ENCODE measurements around the gene ZRSR2.
"Not testable (repeated sequence)": the region's sequence is repeated elsewhere in the genome, so short reads cannot be mapped to it uniquely, and the experiment has no call there.

ZRSR2 gene

DNA sequence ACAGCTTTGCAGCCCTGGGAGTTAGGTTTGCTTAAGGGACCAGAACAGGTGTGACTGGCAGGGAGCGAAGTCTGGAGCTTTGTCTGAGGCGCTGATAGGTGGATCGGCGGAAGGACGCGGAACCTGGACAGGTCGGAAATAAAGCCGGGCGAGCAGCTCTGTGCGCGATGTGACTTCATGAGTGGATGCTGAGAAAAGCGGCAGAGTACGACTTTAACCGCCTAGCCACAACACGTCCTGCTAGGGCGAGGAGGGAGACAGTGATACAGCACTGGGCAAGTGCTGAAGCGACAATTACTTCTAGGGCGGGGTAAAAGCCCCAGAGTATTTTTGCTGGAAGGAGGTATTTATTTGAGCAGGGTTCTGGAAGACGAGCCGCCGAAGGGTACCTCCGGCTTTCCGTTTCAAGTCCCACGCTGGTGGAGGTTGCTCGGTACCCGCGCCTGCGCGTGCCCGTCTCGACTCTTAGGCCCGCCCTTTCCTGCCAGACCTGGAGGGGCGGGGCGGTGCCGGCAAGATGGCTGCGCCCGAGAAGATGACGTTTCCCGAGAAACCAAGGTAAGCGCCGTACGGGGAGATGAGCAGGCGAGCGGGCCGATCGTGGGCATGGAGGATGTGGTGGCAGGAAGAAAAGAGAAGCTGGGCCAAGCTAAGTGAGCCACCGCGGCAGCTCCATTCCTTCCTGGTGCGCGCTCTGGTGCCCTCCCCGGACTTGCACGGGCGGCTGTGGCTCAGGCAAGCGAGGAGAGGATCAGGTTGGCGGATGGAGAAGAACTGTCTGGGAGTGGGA, at the start of gene ZRSR2:
TSS of gene ZRSR2 (plus strand) at position 506 of the 790 bp plus-strand sequence. CDS start at position 518, 12 bp downstream.
- DNase-seq: peak; percentile 78

DNA sequence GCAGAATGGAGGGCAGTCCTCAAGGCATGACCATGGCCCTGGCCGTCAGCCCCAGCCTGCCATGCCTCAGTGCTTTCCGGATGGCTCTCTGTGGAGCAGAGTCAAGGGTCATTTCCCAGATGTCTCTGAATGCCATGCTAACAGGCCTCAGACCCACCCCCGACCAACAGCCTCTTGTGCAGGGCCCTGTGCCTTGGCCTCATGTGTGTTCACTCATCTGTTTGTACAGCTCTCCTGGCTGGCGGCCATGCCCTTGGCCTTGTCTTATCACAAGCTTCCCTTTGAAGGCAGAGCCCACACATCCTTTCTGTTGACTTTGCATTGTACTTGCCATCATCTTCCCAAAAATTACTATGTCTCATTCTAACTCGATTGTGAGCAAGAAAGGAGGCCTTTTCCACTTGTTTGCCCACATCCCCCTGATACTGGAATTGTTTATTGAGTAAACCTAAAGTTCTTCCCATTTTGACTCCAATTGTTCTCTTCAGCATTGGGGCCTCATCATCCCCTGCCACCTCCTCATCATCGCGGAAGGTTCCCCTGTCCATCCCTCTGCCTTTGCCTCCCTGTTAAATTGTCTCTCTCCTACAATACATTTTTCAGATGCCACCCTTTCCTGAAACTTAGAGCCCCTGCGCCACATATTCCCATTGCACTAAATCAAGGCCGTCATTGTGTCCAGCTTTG, 46.0 kb upstream of the ZRSR2 start:
- DNase-seq: no peak

- DNase-seq: no peak
Observed at GRCh38 chrX:15745179-15745578, 45.1 kb upstream of the ZRSR2 start.

DNA sequence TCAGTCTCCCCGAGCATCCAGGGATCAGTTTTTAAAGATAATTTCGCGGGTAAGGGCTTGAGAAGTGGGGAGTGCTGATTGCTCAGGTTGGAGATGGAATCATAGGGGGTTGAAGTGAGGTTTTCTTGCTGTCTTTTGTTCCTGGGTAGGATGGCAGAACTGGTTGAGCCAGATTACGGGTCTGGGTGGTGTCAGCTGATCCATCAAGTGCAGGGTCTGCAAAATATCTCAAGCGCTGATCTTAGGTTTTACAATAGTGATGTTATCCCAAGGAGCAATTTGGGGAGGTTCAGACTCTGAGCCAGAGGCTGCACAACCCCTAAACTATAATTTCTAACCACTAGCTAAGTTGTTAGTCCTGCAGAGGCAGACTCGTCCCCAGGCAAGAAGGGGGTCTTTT, 43.6 kb upstream of the ZRSR2 start:
- not testable (repeated sequence) for DNase-seq

DNA sequence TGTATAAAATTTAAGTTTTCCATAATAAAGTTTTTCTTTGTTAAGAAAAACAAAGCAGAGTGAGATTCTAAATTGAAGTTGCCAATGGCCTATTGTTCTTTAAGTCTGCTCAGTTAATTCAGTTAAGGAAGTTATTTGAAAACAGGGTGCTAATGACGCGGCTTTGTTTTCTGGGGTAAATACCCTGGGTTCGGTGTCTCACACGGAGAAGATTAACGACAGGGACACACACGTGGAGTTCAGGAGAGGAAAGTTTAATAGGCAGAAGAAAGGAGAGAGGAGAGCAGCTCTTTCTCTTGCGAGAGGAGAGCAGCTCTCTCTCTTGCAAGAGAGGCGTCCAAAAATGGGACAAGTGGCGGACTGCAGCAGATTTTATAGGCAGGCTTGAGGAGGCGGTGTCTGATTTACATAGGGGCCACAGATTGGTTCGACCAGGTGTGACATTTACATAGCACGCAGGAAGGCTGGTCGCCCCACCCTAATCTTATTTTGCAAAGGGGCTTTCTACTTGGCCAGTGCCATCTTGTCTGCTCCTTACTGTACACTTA, 42.6 kb upstream of the ZRSR2 start:
- DNase-seq: no peak

DNA sequence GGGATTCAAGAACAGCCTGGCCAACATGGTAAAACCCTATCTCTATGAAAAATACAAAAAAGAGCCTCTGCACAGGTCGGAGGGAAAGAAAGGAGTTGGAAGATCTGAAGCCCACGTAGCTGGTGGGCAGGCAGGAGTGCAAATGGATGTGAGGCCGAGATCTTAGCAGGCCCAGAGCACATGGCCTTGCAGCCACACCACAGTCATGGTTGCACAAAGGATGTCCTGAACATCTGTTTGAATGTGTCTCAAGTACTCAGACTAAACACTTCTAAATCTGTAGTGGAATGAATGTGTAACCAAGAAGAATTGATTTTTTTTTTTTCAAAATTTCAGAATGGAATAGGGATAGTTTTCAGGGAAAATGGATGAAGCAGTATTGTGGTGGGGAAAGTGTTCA, 41.4 kb upstream of the ZRSR2 start:
- no peak for DNase-seq

DNA sequence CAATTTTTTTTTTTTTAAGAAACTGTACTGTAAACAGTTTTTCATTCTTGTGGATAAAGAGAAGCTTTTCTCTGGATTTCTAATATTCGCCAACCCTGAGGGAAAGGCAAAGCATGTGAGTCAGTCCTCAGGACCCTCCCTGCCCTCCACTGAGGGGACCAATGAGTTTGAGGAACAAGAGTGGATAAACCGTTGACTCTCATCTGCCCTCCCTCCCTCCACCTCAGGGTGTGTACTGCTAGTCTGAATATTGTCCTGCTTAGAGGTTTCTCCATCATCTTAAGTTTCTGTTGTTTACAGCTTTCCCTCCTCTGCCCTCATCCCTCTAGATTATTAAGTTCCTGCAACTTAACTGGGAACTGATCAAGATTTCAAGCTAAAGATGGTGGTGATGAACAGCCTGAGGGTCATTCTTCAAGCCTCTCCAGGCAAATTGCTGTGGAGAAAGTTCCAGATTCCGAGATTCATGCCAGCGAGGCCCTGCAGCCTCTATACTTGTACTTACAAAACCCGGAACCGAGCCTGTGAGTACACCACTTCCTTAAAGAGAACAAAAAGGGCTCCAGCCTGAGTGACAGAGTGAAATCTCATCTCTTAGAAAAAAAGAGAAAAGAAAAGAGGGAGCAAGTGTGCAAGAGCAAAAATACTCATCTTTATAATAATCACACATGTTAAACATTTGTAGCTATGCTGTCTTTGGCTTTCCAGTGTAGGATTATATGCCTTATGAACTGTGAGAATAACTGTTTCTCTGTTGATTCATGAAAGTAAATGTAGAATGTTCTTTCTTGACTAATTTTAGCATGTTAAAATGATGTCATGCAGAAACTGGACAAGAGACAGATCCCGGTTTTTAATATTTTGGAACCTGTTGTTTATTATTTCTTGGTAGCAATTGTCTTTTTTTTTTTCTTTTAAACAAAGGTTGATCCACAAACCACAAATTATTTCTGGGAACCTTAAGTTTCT, 40.4 kb upstream of the ZRSR2 start:
- peak; percentile 7 for DNase-seq

DNA sequence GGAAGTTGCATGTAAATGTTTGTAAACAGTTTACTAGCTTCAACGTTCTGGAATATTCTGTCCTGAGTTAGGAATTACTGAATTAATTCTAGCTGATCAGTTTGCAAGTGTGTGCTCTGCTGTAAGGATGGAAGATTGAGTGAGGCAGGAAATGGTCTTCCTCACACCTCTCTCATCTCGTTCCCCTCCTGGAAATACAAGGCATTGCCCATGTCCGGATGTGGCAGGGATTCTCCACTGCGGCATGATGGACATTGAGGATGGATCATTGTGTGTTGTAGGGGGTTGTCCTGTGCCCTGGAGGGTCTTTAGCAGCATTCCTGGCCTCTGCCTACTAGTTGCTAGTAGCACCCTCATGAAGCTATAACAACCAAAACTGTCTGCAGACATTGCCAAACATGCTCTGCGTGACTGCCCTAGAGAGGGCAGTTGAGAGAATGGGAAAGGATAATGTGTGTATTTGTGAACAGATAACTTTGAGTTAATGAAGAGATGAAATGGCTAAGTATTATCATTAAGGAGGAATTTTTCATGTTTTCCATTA, 39.6 kb upstream of the ZRSR2 start:
- no peak for DNase-seq

- no peak for DNase-seq
Observed at GRCh38 chrX:15751155-15751819, 39.0 kb upstream of the ZRSR2 start.

DNA sequence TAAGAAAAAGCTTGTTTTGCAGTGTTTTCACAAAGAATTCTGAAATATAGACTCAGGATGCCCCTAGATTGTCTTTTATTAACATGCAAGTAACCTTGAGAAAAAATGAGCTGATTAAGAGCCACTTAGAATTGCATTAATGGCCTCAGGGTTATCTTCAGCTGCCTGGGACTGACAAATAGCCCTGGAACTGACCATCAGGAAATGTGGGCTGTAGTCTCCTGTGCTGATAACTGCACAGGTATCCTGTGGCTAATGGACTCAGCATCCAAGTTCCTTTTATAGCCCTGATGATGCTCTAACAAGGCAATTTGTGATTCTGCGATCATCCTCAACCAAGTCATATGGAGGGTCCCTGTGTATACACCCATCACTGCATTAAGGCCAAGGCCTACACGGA, 35.2 kb upstream of the ZRSR2 start:
- no peak for DNase-seq

- DNase-seq: no peak
Observed at GRCh38 chrX:15758140-15758539, 32.1 kb upstream of the ZRSR2 start.

GRCh38 chrX:15759886-15760285, 30.4 kb upstream of the ZRSR2 start:
- not testable (repeated sequence) for DNase-seq

GRCh38 chrX:15761564-15762191, 28.6 kb upstream of the ZRSR2 start:
- peak; percentile 3 for DNase-seq

DNA sequence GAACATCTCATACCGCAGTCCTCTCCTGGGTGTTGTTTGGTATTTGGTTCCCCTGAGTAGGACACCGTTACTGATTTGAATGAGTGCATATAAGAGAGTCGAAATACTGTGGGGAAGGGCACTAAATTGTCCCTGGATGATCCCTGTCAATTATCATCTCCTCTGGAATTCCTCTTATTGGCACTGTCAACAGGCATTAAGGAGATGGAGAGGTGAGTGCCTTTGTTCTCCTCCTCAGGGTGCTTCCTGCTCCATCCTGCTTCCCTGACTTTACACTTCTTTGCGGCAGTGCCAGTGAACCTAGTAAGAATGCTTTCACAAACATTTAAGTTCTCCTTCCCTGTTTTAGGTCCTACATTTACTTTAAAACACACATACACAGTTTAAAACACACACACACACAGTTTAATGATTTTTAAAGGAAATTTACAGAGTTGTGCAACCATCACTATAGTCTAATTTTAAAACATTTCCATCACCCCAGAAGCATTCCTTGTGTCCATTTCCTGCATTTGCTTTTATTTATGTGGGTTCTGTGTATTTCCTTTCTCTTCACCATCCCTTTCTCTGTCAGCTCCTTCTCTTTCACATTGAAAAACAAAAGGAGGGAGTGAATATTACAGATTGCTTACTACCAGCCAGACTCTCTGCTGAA, 20.9 kb upstream of the ZRSR2 start:
- DNase-seq: no peak

- DNase-seq: no peak
Observed at GRCh38 chrX:15781961-15782699, 8.2 kb upstream of the ZRSR2 start.

DNA sequence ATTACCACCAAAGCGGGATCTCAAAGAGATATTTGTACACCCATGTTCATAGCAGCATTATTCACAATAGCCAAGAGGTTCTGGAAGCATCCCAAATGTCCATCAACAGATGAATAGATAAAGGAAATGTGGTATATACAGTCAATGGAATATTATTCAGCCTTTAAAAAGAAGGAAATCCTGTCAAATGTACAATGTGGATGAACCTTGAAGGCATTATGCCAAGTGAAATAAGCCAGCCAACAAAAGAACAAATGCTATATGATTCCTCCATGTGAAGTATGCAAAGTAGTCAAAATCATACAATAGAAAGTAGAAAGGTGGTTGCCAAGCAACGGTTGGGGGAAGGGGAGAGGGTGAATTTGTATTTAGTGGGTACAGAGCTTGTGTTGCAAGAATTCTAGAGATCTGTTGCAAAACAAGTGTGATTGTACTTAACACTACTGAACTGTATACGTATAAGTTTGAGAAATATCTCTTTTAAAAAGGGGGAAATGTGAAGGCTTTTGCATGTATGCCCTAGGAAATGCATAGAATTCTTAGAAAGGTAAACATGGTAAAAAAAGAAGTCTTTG, 5.0 kb upstream of the ZRSR2 start:
- DNase-seq: peak; percentile 12

DNA sequence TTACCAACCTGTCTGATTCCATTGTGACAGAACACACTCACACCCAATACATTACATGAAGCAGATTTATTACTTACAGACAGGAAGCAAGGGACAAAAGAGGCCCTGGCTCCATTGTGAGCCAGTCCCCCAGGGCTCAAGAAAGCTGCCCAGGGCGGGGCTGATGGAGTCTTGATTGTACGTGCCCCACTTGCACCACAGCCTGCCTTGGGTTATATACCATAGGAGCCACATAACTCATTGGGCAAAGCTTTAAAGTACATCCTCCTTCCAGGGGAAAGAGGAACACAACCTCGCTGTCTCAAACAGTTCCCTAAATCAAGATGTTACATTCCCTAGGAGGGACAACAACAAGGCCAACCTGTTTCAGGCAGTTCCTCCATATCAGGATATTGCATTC, 3.4 kb upstream of the ZRSR2 start:
- DNase-seq: no peak

GRCh38 chrX:15790769-15791290, 546 bp downstream of the ZRSR2 start:
- no peak for DNase-seq

- no peak for DNase-seq
Observed at GRCh38 chrX:15797707-15798106, 7.4 kb downstream of the ZRSR2 start.

DNA sequence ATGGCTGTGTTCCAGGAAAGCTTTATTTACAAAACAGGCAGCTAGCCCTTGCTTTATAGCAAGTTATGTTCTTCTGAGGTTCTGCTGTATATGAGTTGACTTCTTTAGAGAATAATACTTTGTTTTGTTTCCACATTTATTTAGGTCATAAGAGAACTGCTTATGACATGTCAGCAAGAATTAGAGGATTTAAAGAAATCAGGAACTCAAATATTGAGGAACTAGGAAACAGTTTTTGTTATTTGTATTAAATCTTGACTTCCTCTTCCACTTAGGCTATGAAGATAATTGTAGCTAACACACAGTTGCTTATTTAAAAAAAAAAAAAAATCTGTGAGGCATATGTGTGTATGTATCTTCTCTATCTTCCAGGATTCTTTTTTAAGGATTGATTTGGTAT, 14.3 kb downstream of the ZRSR2 start:
- no peak for DNase-seq
